Activated T-helper 2 cell treated with anti-CD3 and anti-CD28 coated beads, Interferon-gamma antibody, Interleukin-2, Interleukin-4, amounts not matched to agents 10 μg/mL and 5 μg/mL and 100 μg/mL, durations not matched to agents 14 hours and 24 hours and 36 hours (primary cell): ENCODE measurements around the gene FNBP1. TPM values are rescaled to one million over a fixed set of nuclear protein-coding genes. Genes with fewer than 3 reads are reported as not detected.
A peak's percentile ranks its signal among the peaks of the same experiment; 100 is the strongest.

ENCODE experiments used
- DNase-seq: peaks from one replicate; pipeline ENCODE4 v3.0.0; 2021; ENCODE audit warnings: low spot score
- H3K27ac Mint-ChIP-seq: one replicate; pipeline ENCODE4 v1.8.0; 2021; ENCODE audit warnings: mixed read lengths
- H3K27me3 Mint-ChIP-seq: one replicate; pipeline ENCODE4 v1.8.0; 2021; ENCODE audit warnings: low read depth, mixed read lengths
- H3K36me3 Mint-ChIP-seq: one replicate; pipeline ENCODE4 v1.8.0; 2021; ENCODE audit warnings: low read depth, mixed read lengths
- H3K4me1 Mint-ChIP-seq: one replicate; pipeline ENCODE4 v1.8.0; 2021; ENCODE audit warnings: low read depth, mixed read lengths
- H3K4me3 Mint-ChIP-seq: one replicate; pipeline ENCODE4 v1.8.0; 2021; ENCODE audit warnings: low read depth, mild to moderate bottlenecking, moderate library complexity, mixed read lengths
- H3K9me3 Mint-ChIP-seq: one replicate; pipeline ENCODE4 v1.8.0; 2021; ENCODE audit warnings: mixed read lengths
- intact Hi-C: fragments of 100-400 bp; cut with micrococcal nuclease; formaldehyde crosslinking; loops from one replicate; pipeline ENCODE4 v1.15.1; 2023
- total RNA-seq: library from RNA; stranded (reverse); gene quantifications from 2 replicates; pipeline ENCODE4 v1.2.3, GENCODE V29; 2022

Gene FNBP1
- total RNA-seq = 358 and 359 TPM in 2 replicates

- DNase-seq = peak; percentile 80
- H3K36me3 Mint-ChIP-seq = peaks cover 39% of the 10 kb centered on the region
- H3K4me1 Mint-ChIP-seq = peaks cover 39% of the 10 kb centered on the region
- intact Hi-C loops = loop anchor here (1.0 to 5.0 kb wide), 3 partner anchors 10 to 206 kb away; partner anchors contain the start of genes C9orf78, GPR107 and USP20
- peak within 1 kb of the TSS; percentile 96 for H3K27ac Mint-ChIP-seq
- no peaks in the 10 kb centered on the region for H3K27me3 Mint-ChIP-seq
- peak within 1 kb of the TSS; percentile 97 for H3K4me3 Mint-ChIP-seq
- no peaks in the 10 kb centered on the region for H3K9me3 Mint-ChIP-seq
These were observed at the start of gene FNBP1 for GRCh38 chr9:130042885-130043653. FNBP1 (minus strand) TSS chr9:130043189; CDS start chr9:130042975, 214 bp downstream.

GRCh38 chr9:130090915-130091314, 47.9 kb upstream of the FNBP1 start:
- DNase-seq = no peak
- no peaks in the 10 kb centered on the region for H3K27me3 Mint-ChIP-seq
- peaks cover 57% of the 10 kb centered on the region for H3K36me3 Mint-ChIP-seq
- H3K27ac Mint-ChIP-seq = no peak overlapping the region
- H3K4me1 Mint-ChIP-seq = peaks cover 5% of the 10 kb centered on the region
- H3K4me3 Mint-ChIP-seq = no peak overlapping the region
- H3K9me3 Mint-ChIP-seq = no peaks in the 10 kb centered on the region
- intact Hi-C loops = no loop called here

GRCh38 chr9:130089141-130089540, 46.2 kb upstream of the FNBP1 start:
- H3K36me3 Mint-ChIP-seq = peaks cover 54% of the 10 kb centered on the region
- intact Hi-C loops = no loop called here
- H3K9me3 Mint-ChIP-seq = no peaks in the 10 kb centered on the region
- H3K27me3 Mint-ChIP-seq = no peaks in the 10 kb centered on the region
- DNase-seq = no peak
- H3K4me1 Mint-ChIP-seq = no peaks in the 10 kb centered on the region
- H3K27ac Mint-ChIP-seq = no peak overlapping the region
- no peak overlapping the region for H3K4me3 Mint-ChIP-seq

DNA sequence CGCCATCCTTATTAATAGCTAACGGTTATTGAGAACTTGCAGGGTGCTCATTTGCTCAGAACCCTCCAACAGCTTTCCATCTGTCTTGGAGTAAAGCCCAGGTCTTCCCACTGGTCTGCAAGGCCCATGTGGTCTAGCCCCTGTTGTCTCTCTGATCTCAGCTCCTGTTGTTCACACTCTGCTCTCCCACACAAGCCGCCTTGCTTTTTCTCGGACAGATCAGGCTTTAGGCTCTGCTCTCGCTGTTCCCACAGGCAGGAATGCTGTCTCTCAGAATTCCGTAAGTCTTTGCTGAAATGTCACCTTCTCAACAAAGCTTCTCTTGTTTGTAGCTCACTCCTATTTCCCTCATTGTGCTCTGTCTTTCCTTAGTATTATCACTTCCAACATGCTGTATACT, 45.1 kb upstream of the FNBP1 start:
- H3K4me1 Mint-ChIP-seq = no peaks in the 10 kb centered on the region
- DNase-seq = no peak
- peak overlapping the region; percentile 24 for H3K27ac Mint-ChIP-seq
- no peaks in the 10 kb centered on the region for H3K9me3 Mint-ChIP-seq
- H3K4me3 Mint-ChIP-seq = no peak overlapping the region
- H3K36me3 Mint-ChIP-seq = peaks cover 49% of the 10 kb centered on the region
- no peaks in the 10 kb centered on the region for H3K27me3 Mint-ChIP-seq
- intact Hi-C loops = no loop called here

- no peak for DNase-seq
- intact Hi-C loops = no loop called here
- H3K27ac Mint-ChIP-seq = no peak overlapping the region
- peaks cover 48% of the 10 kb centered on the region for H3K36me3 Mint-ChIP-seq
- no peaks in the 10 kb centered on the region for H3K27me3 Mint-ChIP-seq
- H3K4me1 Mint-ChIP-seq = no peaks in the 10 kb centered on the region
- H3K4me3 Mint-ChIP-seq = no peak overlapping the region
- no peaks in the 10 kb centered on the region for H3K9me3 Mint-ChIP-seq
These were observed 41.3 kb upstream of the FNBP1 start for GRCh38 chr9:130084337-130084736.

GRCh38 chr9:130078547-130078946, 35.6 kb upstream of the FNBP1 start:
- H3K9me3 Mint-ChIP-seq = no peaks in the 10 kb centered on the region
- no peak for DNase-seq
- intact Hi-C loops = no loop called here
- H3K4me1 Mint-ChIP-seq = peaks cover 2% of the 10 kb centered on the region
- no peaks in the 10 kb centered on the region for H3K27me3 Mint-ChIP-seq
- H3K4me3 Mint-ChIP-seq = no peak overlapping the region
- no peak overlapping the region for H3K27ac Mint-ChIP-seq
- peaks cover 50% of the 10 kb centered on the region for H3K36me3 Mint-ChIP-seq

DNA sequence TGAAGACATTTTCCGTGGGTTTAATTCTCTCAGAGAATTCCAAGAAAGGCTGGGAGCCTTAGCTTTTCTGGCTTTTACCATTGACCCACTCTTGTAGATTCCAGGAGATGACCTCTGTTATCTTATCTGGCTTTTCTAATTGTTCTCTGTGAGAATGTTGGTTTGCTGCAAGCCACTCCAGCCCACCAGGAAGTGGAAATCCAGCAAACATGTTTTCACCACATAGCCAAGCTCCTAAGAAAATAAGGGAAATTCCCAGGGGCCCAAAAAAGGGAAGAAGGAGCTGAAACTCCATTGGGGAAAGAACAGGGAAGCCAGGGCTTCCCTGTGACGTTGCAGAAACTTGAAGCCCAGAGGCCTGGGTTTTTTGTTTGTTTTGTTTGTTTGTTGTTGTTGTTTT, 30.4 kb upstream of the FNBP1 start:
- intact Hi-C loops = no loop called here
- no peak overlapping the region for H3K27ac Mint-ChIP-seq
- H3K4me3 Mint-ChIP-seq = no peak overlapping the region

GRCh38 chr9:130072515-130073235, 29.7 kb upstream of the FNBP1 start:
- no peaks in the 10 kb centered on the region for H3K9me3 Mint-ChIP-seq
- H3K27ac Mint-ChIP-seq = peak overlapping the region; percentile 66
- intact Hi-C loops = no loop called here
- peaks cover 16% of the 10 kb centered on the region for H3K4me1 Mint-ChIP-seq
- peaks cover 17% of the 10 kb centered on the region for H3K36me3 Mint-ChIP-seq
- H3K4me3 Mint-ChIP-seq = no peak overlapping the region
- no peak for DNase-seq
- H3K27me3 Mint-ChIP-seq = no peaks in the 10 kb centered on the region

More for the DNA sequence above, 30.4 kb upstream of the FNBP1 start:
- no peak for DNase-seq
- Mint-ChIP-seq H3K9me3 (no peaks in the 10 kb centered on the region), H3K4me1 (peaks cover 16% of the 10 kb centered on the region), H3K27me3 (no peaks in the 10 kb centered on the region), H3K36me3 (peaks cover 21% of the 10 kb centered on the region)

GRCh38 chr9:130069048-130069447, 26.1 kb upstream of the FNBP1 start:
- Mint-ChIP-seq H3K4me1 (peaks cover 18% of the 10 kb centered on the region), H3K27me3 (no peaks in the 10 kb centered on the region), H3K9me3 (no peaks in the 10 kb centered on the region)

GRCh38 chr9:130064621-130065020, 21.6 kb upstream of the FNBP1 start:
- H3K4me3 Mint-ChIP-seq = no peak overlapping the region
- intact Hi-C loops = no loop called here
- no peaks in the 10 kb centered on the region for H3K27me3 Mint-ChIP-seq
- DNase-seq = no peak
- no peak overlapping the region for H3K27ac Mint-ChIP-seq
- H3K36me3 Mint-ChIP-seq = peaks cover 12% of the 10 kb centered on the region
- peaks cover 17% of the 10 kb centered on the region for H3K4me1 Mint-ChIP-seq
- no peaks in the 10 kb centered on the region for H3K9me3 Mint-ChIP-seq

More at GRCh38 chr9:130069048-130069447, 26.1 kb upstream of the FNBP1 start:
- intact Hi-C loops = no loop called here
- no peak for DNase-seq
- H3K4me3 Mint-ChIP-seq = no peak overlapping the region
- no peak overlapping the region for H3K27ac Mint-ChIP-seq
- H3K36me3 Mint-ChIP-seq = peaks cover 2% of the 10 kb centered on the region

DNA sequence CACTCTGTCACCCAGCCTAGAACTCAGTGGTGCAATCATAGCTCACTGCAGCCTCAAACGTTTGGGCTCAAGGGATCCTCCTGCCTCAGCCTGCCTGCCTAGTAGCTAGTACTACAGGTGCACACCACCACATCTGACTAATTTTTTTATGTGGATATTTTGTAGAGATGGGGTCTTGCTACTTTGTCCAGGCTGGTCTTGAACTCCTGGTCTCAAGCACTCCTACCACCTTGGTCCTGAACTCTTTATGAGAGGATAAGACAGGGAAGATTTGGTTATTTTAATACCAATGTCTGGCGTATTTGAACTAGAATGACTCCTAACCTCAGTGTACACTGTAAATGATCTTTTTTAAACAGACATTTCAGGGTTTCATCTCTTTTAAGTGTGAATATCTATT, 19.8 kb upstream of the FNBP1 start:
- no peak for DNase-seq
- intact Hi-C loops = no loop called here
- peaks cover 22% of the 10 kb centered on the region for H3K36me3 Mint-ChIP-seq
- no peak overlapping the region for H3K27ac Mint-ChIP-seq
- H3K4me3 Mint-ChIP-seq = no peak overlapping the region
- H3K27me3 Mint-ChIP-seq = no peaks in the 10 kb centered on the region
- peaks cover 17% of the 10 kb centered on the region for H3K4me1 Mint-ChIP-seq
- H3K9me3 Mint-ChIP-seq = no peaks in the 10 kb centered on the region

DNA sequence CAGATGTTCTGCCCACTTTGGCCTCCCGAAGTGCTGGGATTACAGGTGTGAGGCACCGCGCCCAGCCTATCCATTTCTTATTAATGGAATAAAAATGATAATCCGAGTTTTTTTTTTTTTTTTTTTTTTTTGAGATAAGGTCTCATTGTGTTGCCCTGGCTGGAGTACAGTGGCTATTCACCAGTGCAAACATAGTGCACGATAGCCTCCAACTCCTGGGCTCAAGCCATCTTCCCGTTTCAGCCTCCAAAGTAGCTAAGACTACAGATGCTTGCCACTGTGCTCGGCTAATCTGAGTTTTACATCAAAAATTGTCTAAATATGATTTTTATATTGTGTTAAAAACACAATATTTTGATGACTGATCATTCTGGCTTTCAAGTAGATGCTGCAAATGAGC, 17.3 kb upstream of the FNBP1 start:
- intact Hi-C loops = no loop called here
- H3K36me3 Mint-ChIP-seq = peaks cover 22% of the 10 kb centered on the region
- no peak overlapping the region for H3K27ac Mint-ChIP-seq

GRCh38 chr9:130058887-130059286, 15.9 kb upstream of the FNBP1 start:
- no peak for DNase-seq
- Mint-ChIP-seq H3K27me3 (no peaks in the 10 kb centered on the region), H3K4me3 (no peak overlapping the region), H3K4me1 (peaks cover 16% of the 10 kb centered on the region), H3K27ac (no peak overlapping the region), H3K36me3 (peaks cover 22% of the 10 kb centered on the region), H3K9me3 (no peaks in the 10 kb centered on the region)
- intact Hi-C loops = no loop called here

More for the DNA sequence above, 17.3 kb upstream of the FNBP1 start:
- Mint-ChIP-seq H3K4me1 (peaks cover 13% of the 10 kb centered on the region), H3K9me3 (no peaks in the 10 kb centered on the region), H3K4me3 (no peak overlapping the region), H3K27me3 (no peaks in the 10 kb centered on the region)
- DNase-seq = no peak
